ENCODE data around the gene RNF34.

The RNF34 gene

GRCh38 chr12:121468499-121468801 is 68.5 kb downstream of the RNF34 start:
- DNase-seq, result no peak

GRCh38 chr12:121470751-121471150 is 70.8 kb downstream of the RNF34 start:
- DNase-seq, result no peak

- DNase-seq, result peak; percentile 23
These were observed 72.4 kb downstream of the RNF34 start for GRCh38 chr12:121472150-121472905.

Data from fibroblast of skin of right quadriceps (primary cell).